Measurements from ENCODE around the gene MXRA8. TPM values are rescaled to one million over a fixed set of nuclear protein-coding genes. Genes with fewer than 3 reads are reported as not detected.
A peak's percentile ranks its signal among the peaks of the same experiment; 100 is the strongest.

The MXRA8 gene
- total RNA-seq, 1 donor from 2014 or later, result 78.1 TPM

DNA sequence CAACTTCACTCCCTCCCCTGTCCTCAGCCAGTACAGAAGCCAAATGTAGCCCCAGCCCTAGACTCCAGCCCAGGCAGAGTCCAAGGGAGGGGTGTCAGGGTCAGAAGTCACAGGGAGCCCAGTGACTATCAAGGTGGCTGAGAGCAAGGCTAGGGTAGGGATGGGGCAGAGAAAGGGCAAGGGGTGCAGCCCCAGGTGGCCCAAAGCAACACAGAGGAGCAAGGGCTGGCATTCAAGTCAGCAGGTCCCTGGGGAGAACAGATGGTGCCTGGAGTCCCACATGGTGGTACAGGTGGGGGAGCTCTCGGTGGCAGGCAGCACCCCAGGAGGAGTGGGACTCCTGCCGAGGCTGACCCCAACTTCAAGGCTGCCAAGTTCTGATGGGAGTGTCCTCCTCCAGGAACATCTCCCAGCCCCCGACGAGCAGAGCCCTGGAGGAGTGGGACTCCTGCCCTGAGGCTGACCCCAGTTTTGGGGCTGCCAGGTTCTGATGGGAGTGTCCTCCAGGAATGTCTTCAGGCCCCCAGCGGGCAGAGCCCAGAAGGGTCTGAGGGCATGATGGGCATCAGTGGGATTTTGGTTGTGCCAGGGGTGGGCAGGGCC is 5.5 kb downstream of the MXRA8 start:
- no peak for DNase-seq (ENCODE audit: extremely low spot score, unreplicated experiment)
- H3K4me1 Mint-ChIP-seq (ENCODE audit: unreplicated experiment), result peaks cover 6% of the 10 kb centered on the region
- peak overlapping the region; percentile 74 for H3K4me3 Mint-ChIP-seq

DNA sequence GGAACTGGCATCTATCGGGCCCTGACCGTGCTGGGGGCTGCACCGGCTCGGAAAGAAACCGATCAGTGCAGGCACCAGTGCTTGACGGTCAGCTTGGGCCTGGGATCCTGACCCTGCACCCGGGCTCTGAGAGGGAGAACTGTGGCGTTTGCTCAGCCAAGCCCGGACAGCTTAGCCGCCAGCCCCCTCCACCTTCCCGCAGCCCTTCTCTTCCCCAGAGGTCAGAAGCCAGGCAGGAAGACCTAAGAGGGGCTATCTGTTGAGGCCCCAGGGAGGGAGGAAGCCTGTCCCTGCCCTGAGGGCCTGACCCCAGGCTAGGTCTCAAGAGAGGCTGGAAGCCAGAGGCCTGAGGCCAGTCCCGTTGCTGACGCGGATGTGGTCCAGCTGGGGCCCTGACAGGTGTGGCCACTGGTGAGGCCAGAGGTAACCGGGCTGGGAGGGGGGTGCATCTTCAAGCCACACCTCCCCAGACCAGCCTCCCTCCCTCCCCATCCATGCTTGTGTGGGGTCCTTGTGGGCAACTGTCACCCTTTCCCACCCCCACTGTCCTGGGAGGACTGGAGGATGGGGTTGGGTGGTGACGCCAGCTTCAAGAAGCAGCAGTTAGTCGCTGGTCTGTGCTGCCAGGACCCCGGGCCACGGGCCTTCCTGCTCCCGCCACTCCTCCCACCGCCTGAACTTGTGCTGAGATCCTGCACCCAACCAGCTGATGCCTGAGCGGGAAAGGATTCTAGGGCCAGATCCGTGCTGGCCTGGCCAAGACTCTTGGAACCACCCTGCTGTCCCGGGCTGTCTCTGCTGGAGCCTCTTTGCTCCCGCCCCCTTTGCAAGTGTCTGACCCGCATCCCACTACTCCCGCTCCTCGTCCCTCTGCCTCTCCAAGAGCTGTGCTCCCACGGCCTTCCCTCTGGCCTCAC is 6.6 kb downstream of the MXRA8 start:
- TF ChIP-seq CTCF (conservative IDR thresholded peaks at IDR 0.05), result no peak
- peaks cover 8% of the 10 kb centered on the region for H3K27me3 Mint-ChIP-seq
- H3K4me1 Mint-ChIP-seq (ENCODE audit: unreplicated experiment), result peaks cover 15% of the 10 kb centered on the region
- peak overlapping the region; percentile 74 for H3K4me3 Mint-ChIP-seq
- H3K27ac Mint-ChIP-seq, result peak overlapping the region; percentile 67
- no peaks in the 10 kb centered on the region for H3K9me3 Mint-ChIP-seq
- no peak for DNase-seq (ENCODE audit: extremely low spot score, unreplicated experiment)
- no peaks in the 10 kb centered on the region for H3K36me3 Mint-ChIP-seq

More for the DNA sequence above, 5.5 kb downstream of the MXRA8 start:
- no peaks in the 10 kb centered on the region for H3K9me3 Mint-ChIP-seq
- H3K27ac Mint-ChIP-seq, result peak overlapping the region; percentile 67
- H3K27me3 Mint-ChIP-seq, result peaks cover 8% of the 10 kb centered on the region
- no peak for TF ChIP-seq CTCF (conservative IDR thresholded peaks at IDR 0.05)
- H3K36me3 Mint-ChIP-seq, result no peaks in the 10 kb centered on the region

GRCh38 chr1:1349256-1350012 is 8.9 kb downstream of the MXRA8 start, which contains the start of gene DVL1:
Gene DVL1 (minus strand): TSS chr1:1349418. CDS start chr1:1349065, 353 bp downstream.
- peaks cover 8% of the 10 kb centered on the region for H3K27me3 Mint-ChIP-seq
- peaks cover 17% of the 10 kb centered on the region for H3K4me1 Mint-ChIP-seq (ENCODE audit: unreplicated experiment)
- TF ChIP-seq CTCF (conservative IDR thresholded peaks at IDR 0.05), result peak; percentile 69
- no peaks in the 10 kb centered on the region for H3K9me3 Mint-ChIP-seq
- peak within 1 kb of the TSS; percentile 16 for H3K27ac Mint-ChIP-seq
- H3K36me3 Mint-ChIP-seq, result no peaks in the 10 kb centered on the region
- DNase-seq (ENCODE audit: extremely low spot score, unreplicated experiment), result no peak
- H3K4me3 Mint-ChIP-seq, result peak within 1 kb of the TSS; percentile 85

DNA sequence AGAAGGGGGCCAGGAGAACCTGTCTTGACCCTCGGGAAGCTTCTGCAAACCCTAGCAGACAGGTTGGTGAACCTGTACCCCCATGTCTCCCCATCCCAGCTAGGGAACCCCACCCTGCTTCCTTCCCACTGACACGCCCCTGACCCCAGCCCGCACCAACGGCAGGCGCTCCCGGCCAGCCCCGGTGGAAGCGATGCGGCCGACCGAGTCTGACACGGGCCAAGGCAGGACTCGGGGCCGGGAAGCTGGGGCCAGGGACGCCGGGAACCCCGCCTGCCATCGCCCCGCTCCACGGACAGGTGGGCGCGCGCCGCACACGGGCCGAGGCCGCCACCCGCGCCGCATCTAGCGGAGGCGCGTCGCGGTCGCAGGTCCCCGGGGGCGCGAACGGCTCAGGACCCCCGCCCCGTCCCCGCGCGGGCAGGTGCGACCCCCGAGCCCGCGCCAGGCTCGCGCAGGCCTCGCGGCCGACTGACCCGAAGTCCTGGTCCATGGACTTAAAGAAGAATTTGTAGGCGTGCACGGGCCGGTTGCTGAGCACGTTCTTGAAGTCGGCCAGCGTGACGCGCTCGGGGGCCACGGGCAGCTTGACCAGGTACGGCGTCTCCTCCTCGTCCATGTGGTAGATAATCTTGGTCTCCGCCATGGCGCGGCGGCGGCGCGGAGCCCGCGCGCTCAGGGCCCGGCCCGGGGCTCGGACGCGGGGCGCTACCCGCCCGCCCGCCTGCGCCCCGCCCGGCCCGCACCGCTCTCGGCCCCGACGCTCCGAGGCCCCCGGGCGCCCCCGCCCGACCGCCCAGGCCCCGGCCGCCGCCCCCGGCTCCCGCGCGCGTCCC is 9.7 kb downstream of the MXRA8 start:
- peaks cover 8% of the 10 kb centered on the region for H3K27me3 Mint-ChIP-seq
- H3K36me3 Mint-ChIP-seq, result no peaks in the 10 kb centered on the region
- peak overlapping the region; percentile 16 for H3K27ac Mint-ChIP-seq
- H3K4me3 Mint-ChIP-seq, result peak overlapping the region; percentile 85
- no peak for TF ChIP-seq CTCF (conservative IDR thresholded peaks at IDR 0.05)
- no peaks in the 10 kb centered on the region for H3K9me3 Mint-ChIP-seq
- DNase-seq (ENCODE audit: extremely low spot score, unreplicated experiment), result no peak
- H3K4me1 Mint-ChIP-seq (ENCODE audit: unreplicated experiment), result peaks cover 17% of the 10 kb centered on the region

Measured in type B pancreatic cell (in vitro differentiated cells).